ENCODE measurements around the gene AP1S3.

AP1S3 gene

GRCh38 chr2:223711596-223712326, 125.6 kb downstream of the AP1S3 start:
- H3K4me1 ChIP-seq (ENCODE audit: insufficient read depth, low read length), result no peaks in the 10 kb centered on the region
- no peak overlapping the region for H2AFZ ChIP-seq (ENCODE audit: low read depth, low read length)
- no peak overlapping the region for H3K4me3 ChIP-seq (ENCODE audit: low read length)
- no peaks in the 10 kb centered on the region for H3K9me3 ChIP-seq (ENCODE audit: low read length)
- no peaks in the 10 kb centered on the region for H3K36me3 ChIP-seq (ENCODE audit: insufficient read depth, low read length)
- no peaks in the 10 kb centered on the region for H3K27me3 ChIP-seq (ENCODE audit: insufficient read depth, low read length)

Data from neuron (in vitro differentiated cells).